GM18499 (cell line): ENCODE data around the gene NMT2.
"Not testable (repeated sequence)": the region's sequence is repeated elsewhere in the genome, so short reads cannot be mapped to it uniquely, and the experiment has no call there.

Source experiments
- ATAC-seq: cut with Tn5 transposase; IDR thresholded peaks from one replicate; pipeline ENCODE4 v1.9.1; 2021; ENCODE audit warnings: moderate number of reproducible peaks; ENCODE audit not compliant: insufficient read depth, unreplicated experiment

The NMT2 gene

GRCh38 chr10:15168291-15168785 is at the start of gene NMT2:
TSS of gene NMT2 (minus strand) at chr10:15168693. CDS start at chr10:15168612, 81 bp downstream.
- ATAC-seq = peak; percentile 48

- ATAC-seq = no peak
These were observed 48.2 kb upstream of the NMT2 start for GRCh38 chr10:15216700-15217099.

DNA sequence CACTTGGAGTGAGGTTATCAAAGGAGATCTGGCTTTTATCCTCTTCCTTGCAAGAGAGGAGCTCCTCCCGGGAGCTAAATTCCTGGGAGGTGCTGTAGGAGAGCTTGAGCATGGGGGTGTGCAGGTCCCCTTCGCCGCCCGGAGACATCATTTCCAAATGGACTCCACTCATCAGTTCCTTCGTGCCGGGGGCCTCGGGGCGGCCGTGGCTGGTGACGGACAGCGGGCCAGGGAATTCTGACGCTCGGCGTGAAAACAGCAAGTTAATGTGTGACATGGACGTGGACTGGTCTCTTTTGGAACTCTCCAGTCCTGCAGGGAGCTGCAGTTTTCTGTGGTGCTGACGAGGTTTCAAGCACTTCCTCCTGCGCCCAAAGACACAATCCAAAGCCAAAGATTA is 45.7 kb upstream of the NMT2 start:
- ATAC-seq = no peak

DNA sequence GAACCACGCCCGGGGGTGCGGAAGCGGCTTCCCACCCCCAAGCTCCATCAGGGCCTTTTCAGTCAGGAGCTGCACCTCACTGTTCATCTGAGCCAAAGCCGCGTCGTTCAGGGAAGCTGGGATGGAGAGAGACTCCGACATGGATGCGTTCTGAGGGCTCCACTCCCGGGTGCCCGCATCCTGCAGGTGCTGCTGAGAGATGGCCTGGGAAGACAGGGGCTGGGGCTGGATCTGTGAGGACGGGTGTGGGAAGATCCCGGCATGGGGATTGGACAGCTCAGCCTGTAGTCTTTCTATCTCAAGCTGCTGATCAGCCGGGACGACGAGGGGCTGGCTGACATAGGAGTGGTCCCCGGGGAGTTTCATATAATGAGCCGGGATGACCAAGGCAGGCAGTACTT is 45.0 kb upstream of the NMT2 start:
- no peak for ATAC-seq

DNA sequence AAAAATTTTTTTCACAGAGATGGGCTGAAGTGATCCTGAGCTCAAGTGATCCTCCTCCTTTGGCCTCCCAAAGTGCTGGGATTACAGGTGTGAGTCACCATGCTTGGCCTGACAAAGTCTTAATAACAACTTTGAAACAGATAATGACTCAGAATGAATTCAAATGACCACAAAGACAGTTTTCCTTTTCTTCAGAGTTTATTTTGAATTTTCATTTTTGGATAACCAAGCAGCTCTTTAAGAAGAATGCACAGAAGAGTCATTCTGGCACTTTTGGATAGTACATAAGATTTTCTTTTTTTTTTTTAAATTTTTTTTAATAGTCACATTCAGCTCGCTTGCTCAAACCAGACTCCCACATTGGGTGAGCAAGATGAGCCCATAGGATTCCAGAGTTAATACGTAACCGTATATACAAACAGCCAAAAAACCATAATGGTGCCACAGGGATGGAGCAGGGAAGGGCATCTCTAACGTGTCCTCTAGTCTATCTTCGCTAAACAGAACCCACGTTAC is 43.0 kb upstream of the NMT2 start:
- no peak for ATAC-seq

DNA sequence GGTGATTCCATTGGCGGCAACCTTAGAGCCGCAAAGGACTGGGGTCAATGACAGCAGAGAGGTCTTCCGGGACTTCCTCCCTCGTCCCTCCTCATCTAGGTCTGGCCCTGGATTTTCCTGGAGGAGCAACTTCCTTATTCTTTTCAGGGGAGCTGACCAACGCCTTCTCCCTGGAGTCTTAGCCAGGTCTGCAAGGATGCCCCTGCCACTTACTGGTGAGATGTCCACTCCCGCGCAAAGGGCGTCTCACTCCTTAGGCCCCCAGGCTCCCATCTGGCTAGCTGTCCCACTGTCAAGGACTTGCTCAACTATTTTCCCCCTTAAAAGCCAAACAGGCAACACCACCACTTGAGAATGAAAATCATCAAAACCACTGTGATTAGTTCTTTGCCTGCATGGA is 42.0 kb upstream of the NMT2 start:
- ATAC-seq = no peak

GRCh38 chr10:15209827-15210509 is 41.5 kb upstream of the NMT2 start:
- no peak for ATAC-seq

DNA sequence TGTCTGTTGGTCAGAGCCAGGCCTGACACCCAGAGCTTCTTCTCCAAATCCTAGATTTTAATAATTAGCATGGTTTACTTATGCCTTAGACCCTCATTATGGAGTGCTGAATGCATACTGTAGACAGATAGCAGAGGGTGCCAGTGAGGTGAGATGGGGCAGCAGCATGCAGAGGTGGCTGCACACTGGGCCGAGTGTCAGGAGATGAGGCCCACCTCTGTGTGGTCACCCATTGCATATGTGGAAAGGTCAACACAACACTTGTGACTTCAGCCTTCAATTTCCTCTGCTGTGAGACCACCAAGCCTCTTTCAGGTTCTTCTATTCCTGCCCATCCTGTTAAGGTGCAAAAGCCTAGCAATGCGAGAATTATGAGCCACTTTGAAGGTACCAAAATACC is 39.7 kb upstream of the NMT2 start:
- no peak for ATAC-seq

DNA sequence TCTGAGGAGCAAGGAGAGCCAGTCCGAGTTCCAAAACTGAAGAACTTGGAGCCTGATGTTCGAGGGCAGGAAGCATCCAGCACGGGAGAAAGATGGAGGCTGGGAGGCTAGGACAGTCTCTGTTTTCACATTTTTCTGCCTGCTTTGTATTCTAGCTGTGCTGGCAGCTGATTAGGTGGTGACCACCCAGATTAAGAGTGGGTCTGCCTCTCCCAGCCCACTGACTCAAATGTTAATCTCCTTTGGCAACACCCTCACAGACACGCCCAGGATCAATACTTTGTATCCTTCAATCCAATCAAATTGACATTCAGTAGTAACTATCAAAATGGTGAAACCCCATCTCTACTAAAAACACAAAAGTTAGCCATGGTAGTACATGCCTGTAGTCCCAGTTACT is 38.9 kb upstream of the NMT2 start:
- ATAC-seq = not testable (repeated sequence)

DNA sequence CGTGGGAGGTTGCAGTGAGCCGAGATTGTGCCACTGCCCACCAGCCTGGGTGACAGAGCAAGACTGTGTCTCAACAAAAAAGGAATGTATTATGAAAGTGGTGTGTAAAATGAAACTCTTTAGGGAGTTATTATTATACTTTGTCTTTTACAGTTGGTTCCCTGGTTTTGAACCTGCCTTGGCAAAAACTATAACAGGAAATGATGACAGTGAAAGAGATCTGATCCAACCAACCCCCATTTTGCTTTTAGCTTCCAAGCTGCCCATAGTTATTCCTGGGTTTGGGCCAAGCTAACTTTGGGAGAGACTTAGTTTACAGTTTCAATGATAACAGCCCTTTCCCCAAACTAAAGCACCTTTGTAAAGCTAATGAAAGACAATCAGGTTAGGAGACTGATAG is 34.1 kb upstream of the NMT2 start:
- no peak for ATAC-seq

DNA sequence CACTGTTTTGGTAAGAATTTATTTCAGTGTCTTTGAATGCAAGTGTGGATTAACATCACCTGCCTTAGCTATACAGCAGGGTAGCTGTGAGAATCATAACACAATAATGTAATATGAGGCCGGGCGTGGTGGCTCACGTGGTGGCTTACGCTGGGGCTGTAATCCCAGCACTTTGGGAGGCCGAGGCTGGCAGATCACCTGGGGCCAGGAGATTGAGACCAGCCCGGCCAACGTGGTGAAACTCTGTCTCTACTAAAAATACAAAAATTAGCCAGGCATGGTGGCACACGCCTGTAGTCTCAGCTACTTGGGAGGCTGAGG is 33.8 kb upstream of the NMT2 start:
- not testable (repeated sequence) for ATAC-seq

DNA sequence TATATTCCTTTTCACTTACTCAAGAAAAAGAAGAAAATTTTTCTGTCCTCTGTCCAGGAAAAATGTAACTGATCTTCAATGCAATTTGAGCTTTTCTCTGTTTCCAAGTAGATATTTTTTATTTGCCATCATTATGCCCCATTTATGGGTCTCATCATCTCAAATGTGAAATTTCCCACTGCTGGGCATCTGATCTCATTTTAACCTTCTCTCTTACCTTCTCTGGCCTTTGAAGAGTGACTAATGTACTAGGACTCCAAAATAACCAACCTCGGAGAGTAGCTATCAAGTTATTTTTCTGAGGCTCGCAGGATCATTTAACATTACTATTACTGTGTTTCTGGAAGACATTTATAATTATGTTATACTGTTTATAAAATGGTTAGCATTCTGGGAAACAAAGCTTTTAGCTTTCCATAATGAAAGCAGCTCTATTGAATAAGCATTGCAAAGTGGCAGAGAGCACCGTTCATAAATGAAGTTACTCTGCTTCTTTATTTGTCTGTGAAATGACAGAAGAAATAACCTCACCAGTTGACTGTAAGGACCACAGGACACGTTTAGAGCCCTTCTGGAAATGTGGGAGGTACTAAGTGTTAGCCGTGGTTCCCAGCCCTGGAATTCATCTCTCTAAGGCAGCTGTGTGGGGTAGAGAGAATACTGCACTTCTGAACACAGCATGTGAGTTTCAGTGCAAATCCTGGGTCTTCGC is 33.3 kb upstream of the NMT2 start:
- no peak for ATAC-seq

GRCh38 chr10:15200626-15201025 is 32.1 kb upstream of the NMT2 start:
- ATAC-seq = no peak

DNA sequence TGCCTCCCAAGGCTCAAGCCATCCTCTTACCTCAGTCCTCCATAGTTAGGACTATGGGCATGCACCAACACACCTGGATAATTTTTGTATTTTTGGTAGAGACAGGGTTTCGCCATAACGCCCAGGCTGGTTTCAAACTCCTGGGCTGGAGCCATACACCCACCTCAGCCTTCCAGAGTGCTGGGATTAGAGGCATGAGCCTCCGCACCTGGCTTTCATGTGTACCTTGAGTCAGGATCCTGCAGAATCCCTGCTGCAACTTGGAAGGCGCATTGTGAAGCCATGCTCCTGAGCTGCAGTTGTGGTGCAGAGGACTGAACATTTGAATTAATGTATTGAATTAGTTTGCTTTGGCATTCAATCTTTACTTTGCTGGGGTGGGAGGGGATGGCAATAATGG is 29.4 kb upstream of the NMT2 start:
- ATAC-seq = no peak

- ATAC-seq = no peak
These were observed 28.8 kb upstream of the NMT2 start for GRCh38 chr10:15197276-15197675.

DNA sequence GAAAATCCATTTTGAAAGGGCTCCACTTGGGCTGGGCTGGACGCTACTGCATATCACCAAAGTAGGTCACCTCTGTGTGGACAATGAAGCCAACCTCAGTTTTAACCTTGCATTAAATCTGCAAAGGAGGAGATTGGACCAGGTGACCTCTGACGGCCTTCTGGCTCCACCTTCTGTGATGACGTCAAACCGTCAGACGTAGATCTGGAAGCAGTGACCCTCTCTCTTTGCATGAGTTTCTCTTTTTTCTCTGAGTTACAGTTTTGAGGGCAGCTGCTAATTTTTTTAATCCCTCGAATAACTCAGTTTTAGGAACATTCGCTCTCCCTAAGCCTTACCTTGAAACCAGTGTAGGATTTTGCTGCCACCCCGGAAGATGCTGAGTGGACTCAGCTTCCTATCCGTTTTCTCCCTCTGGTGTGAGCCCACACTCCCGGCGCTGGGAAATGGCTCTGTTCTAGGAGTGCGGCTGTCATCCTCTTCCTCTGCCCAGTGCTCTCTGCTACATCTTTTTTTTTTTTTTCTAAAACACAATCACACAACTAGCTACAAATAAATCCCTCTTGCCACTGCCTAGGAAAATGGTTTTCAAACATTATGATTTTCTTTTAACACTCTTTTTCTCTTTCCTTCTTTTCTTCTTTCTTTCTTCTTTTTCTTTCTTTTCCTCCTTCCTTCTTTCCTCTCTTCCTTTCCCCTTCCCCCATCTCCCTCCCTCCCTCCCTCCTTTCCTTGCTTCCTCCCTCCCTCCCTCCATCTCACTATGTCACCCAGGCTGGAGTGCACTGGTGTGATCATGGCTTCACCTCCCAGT is 27.7 kb upstream of the NMT2 start:
- ATAC-seq = no peak

- no peak for ATAC-seq
These were observed 20.8 kb upstream of the NMT2 start for GRCh38 chr10:15189133-15189885.

- no peak for ATAC-seq
These were observed 20.1 kb upstream of the NMT2 start for GRCh38 chr10:15188603-15189002.

GRCh38 chr10:15183689-15184481 is 15.4 kb upstream of the NMT2 start:
- no peak for ATAC-seq
